ENCODE measurements around the gene MALRD1. TPM values are rescaled to one million over a fixed set of nuclear protein-coding genes. Genes with fewer than 3 reads are reported as not detected.

Gene MALRD1
- total and polyA plus RNA-seq, 7 donors: 0.34 to 4.7 (median 2.1) TPM; not detected in 2

- TF ChIP-seq EP300 (IDR thresholded peaks at IDR 0.05): no peak
- TF ChIP-seq POLR2A (IDR thresholded peaks at IDR 0.05): no peak
- TF ChIP-seq CTCF (IDR thresholded peaks at IDR 0.05): no peak
- TF ChIP-seq POLR2AphosphoS5 (IDR thresholded peaks at IDR 0.05): no peak
- WGBS, 2 donors: 84 to 89% methylated on average over 3 of the region's 3 CpGs
- Histone ChIP-seq H3K27me3 (no peaks in the 10 kb centered on the region), H3K9me3 (peaks cover 0 to 1% (median 0%) of the 10 kb centered on the region in 4 donors), H3K4me3 (no peak overlapping the region), H3K36me3 (no peaks in the 10 kb centered on the region), H3K4me1 (no peaks in the 10 kb centered on the region), H3K27ac (no peak overlapping the region)
- DNase-seq: no peak
- intact Hi-C loops (cut with DNase I): no loop called here
Measured at GRCh38 chr10:19097151-19097550, 48.5 kb downstream of the MALRD1 start.

GRCh38 chr10:19098803-19099202 is 50.2 kb downstream of the MALRD1 start:
- 21 to 70% methylated on average over 7 of the region's 7 CpGs for WGBS, 2 donors
- Histone ChIP-seq H3K9me3 (peaks cover 0 to 1% (median 0%) of the 10 kb centered on the region in 4 donors), H3K27me3 (no peaks in the 10 kb centered on the region), H3K4me1 (no peaks in the 10 kb centered on the region), H3K4me3 (no peak overlapping the region), H3K36me3 (no peaks in the 10 kb centered on the region), H3K27ac (no peak overlapping the region)
- intact Hi-C loops (cut with DNase I): no loop called here
- TF ChIP-seq POLR2A (IDR thresholded peaks at IDR 0.05) (no peak), POLR2AphosphoS5 (IDR thresholded peaks at IDR 0.05) (no peak), CTCF (IDR thresholded peaks at IDR 0.05) (no peak), EP300 (IDR thresholded peaks at IDR 0.05) (no peak)
- DNase-seq: no peak

- WGBS, 2 donors: 49 to 58% methylated on average over 1 of the region's 1 CpG
- H3K4me1 ChIP-seq: no peaks in the 10 kb centered on the region
- no peak for DNase-seq
- intact Hi-C loops (cut with DNase I): no loop called here
- no peak overlapping the region for H3K27ac ChIP-seq
- H3K9me3 ChIP-seq: peaks cover 0 to 6% (median 0%) of the 10 kb centered on the region in 4 donors
- no peaks in the 10 kb centered on the region for H3K27me3 ChIP-seq
- no peak for TF ChIP-seq POLR2AphosphoS5 (IDR thresholded peaks at IDR 0.05)
- TF ChIP-seq EP300 (IDR thresholded peaks at IDR 0.05): no peak
- no peak for TF ChIP-seq POLR2A (IDR thresholded peaks at IDR 0.05)
- no peak for TF ChIP-seq CTCF (IDR thresholded peaks at IDR 0.05)
- H3K36me3 ChIP-seq: no peaks in the 10 kb centered on the region
- no peak overlapping the region for H3K4me3 ChIP-seq
Measured at GRCh38 chr10:19107406-19107805, 58.8 kb downstream of the MALRD1 start.

- 64 to 69% methylated on average over 1 of the region's 1 CpG for WGBS, 2 donors
- intact Hi-C loops (cut with DNase I): no loop called here
Measured at GRCh38 chr10:19111501-19112267, 63.1 kb downstream of the MALRD1 start.

More at GRCh38 chr10:19111501-19112267, 63.1 kb downstream of the MALRD1 start:
- Histone ChIP-seq H3K4me1 (no peaks in the 10 kb centered on the region), H3K27ac (no peak overlapping the region), H3K4me3 (no peak overlapping the region), H3K9me3 (peaks cover 0 to 6% (median 0%) of the 10 kb centered on the region in 4 donors), H3K36me3 (no peaks in the 10 kb centered on the region), H3K27me3 (no peaks in the 10 kb centered on the region)
- DNase-seq: no peak
- TF ChIP-seq CTCF (IDR thresholded peaks at IDR 0.05) (no peak), POLR2A (IDR thresholded peaks at IDR 0.05) (no peak), POLR2AphosphoS5 (IDR thresholded peaks at IDR 0.05) (no peak), EP300 (IDR thresholded peaks at IDR 0.05) (no peak)

Measured in sigmoid colon (tissue), 7 donors.